GM12892 (cell line): ENCODE results near the gene KRT10.

ENCODE experiments used
- DNase-seq: peaks from one replicate; pipeline ENCODE4 v3.0.0; 2011; ENCODE audit not compliant: insufficient read length
- FAIRE-seq: peaks from 2 replicates; lab custom pipeline; 2011; peaks lifted over from hg19 to GRCh38; lab: Jason Lieb, UNC
- POLR2A ChIP-seq: IDR thresholded peaks from 2 replicates; pipeline ENCODE4 v1.6.1; 2011; ENCODE audit warnings: low read depth, low read length, control low read depth
- POLR2AphosphoS5 ChIP-seq: IDR thresholded peaks from 2 replicates; pipeline ENCODE4 v1.6.1; 2011; ENCODE audit warnings: low read depth, low read length, control low read depth
- TAF1 ChIP-seq: IDR thresholded peaks from 2 replicates; pipeline ENCODE4 v1.6.1; 2011; ENCODE audit warnings: low read depth, mild to moderate bottlenecking, control low read depth, low read length, borderline replicate concordance

KRT10 gene

GRCh38 chr17:40850293-40850972 lies 28.0 kb upstream of the KRT10 start:
- TF ChIP-seq POLR2A, result no peak
- no peak for TF ChIP-seq POLR2AphosphoS5
- no peak for TF ChIP-seq TAF1
- FAIRE-seq (no peak), DNase-seq (no peak)

- no peak for TF ChIP-seq POLR2A
- no peak for TF ChIP-seq TAF1
- no peak for DNase-seq
- FAIRE-seq, result no peak
Observed at GRCh38 chr17:40849723-40850122, 27.3 kb upstream of the KRT10 start.

- no peak for FAIRE-seq
- DNase-seq, result no peak
- no peak for TF ChIP-seq POLR2AphosphoS5
- no peak for TF ChIP-seq POLR2A
- TF ChIP-seq TAF1, result no peak
Observed at GRCh38 chr17:40848583-40849235, 26.3 kb upstream of the KRT10 start.

- DNase-seq (no peak), FAIRE-seq (no peak)
- TF ChIP-seq TAF1 (no peak), POLR2A (no peak), POLR2AphosphoS5 (no peak)
Observed at GRCh38 chr17:40846515-40847144, 24.2 kb upstream of the KRT10 start.

GRCh38 chr17:40844671-40845107 lies 22.3 kb upstream of the KRT10 start:
- FAIRE-seq (no peak), DNase-seq (no peak)
- TF ChIP-seq TAF1 (no peak), POLR2AphosphoS5 (no peak), POLR2A (no peak)

- TF ChIP-seq POLR2AphosphoS5 (no peak), TAF1 (no peak), POLR2A (no peak)
- DNase-seq (no peak), FAIRE-seq (no peak)
Observed at GRCh38 chr17:40843242-40843641, 20.8 kb upstream of the KRT10 start.

- DNase-seq, result no peak
- no peak for FAIRE-seq
- TF ChIP-seq POLR2A, result no peak
- no peak for TF ChIP-seq TAF1
- no peak for TF ChIP-seq POLR2AphosphoS5
Observed at GRCh38 chr17:40841246-40841645, 18.8 kb upstream of the KRT10 start.

GRCh38 chr17:40839194-40839593 lies 16.8 kb upstream of the KRT10 start:
- TF ChIP-seq POLR2AphosphoS5, result no peak
- DNase-seq (no peak), FAIRE-seq (no peak)

- no peak for FAIRE-seq
- TF ChIP-seq POLR2A, result no peak
- TF ChIP-seq POLR2AphosphoS5, result no peak
- TF ChIP-seq TAF1, result no peak
- no peak for DNase-seq
Observed at GRCh38 chr17:40836020-40836419, 13.6 kb upstream of the KRT10 start.

GRCh38 chr17:40833882-40834281 lies 11.5 kb upstream of the KRT10 start:
- TF ChIP-seq POLR2A (no peak), TAF1 (no peak), POLR2AphosphoS5 (no peak)
- no peak for DNase-seq
- no peak for FAIRE-seq

GRCh38 chr17:40832840-40833239 lies 10.4 kb upstream of the KRT10 start:
- FAIRE-seq (no peak), DNase-seq (no peak)
- no peak for TF ChIP-seq POLR2A
- TF ChIP-seq POLR2AphosphoS5, result no peak
- TF ChIP-seq TAF1, result no peak

- FAIRE-seq, result peak; percentile 44
- TF ChIP-seq POLR2A (no peak), TAF1 (no peak), POLR2AphosphoS5 (no peak)
- no peak for DNase-seq
Observed at GRCh38 chr17:40830085-40830776, 7.8 kb upstream of the KRT10 start.
